ENCODE data around the gene OR1F1.

OR1F1 gene

GRCh38 chr16:3171181-3171854, 16.7 kb upstream of the OR1F1 start:
- Histone ChIP-seq H3K4me3 (ENCODE audit: low read length) (peak overlapping the region; percentile 55), H3K27ac (ENCODE audit: low read depth, low read length) (no peak overlapping the region), H4K20me1 (ENCODE audit: control insufficient read depth, insufficient read depth, low read depth, low read length) (no peaks in the 10 kb centered on the region), H3K4me1 (ENCODE audit: control insufficient read depth, low read length) (peaks cover 49% of the 10 kb centered on the region), H3K9me3 (ENCODE audit: control insufficient read depth, insufficient read depth, low read length) (no peaks in the 10 kb centered on the region), H3K79me2 (ENCODE audit: control insufficient read depth, low read length) (no peaks in the 10 kb centered on the region), H3K9me2 (replicated peaks; ENCODE audit: control insufficient read depth, low read length) (no peaks in the 10 kb centered on the region), H3K4me2 (ENCODE audit: low read length) (peak overlapping the region; percentile 60), H3K36me3 (ENCODE audit: control insufficient read depth, low read length) (no peaks in the 10 kb centered on the region), H3K27me3 (ENCODE audit: control insufficient read depth, low read length) (peaks cover 47% of the 10 kb centered on the region), H3F3A (ENCODE audit: control insufficient read depth, insufficient read depth) (no peaks in the 10 kb centered on the region)
- TF ChIP-seq EZH2phosphoT487 (IDR thresholded peaks at IDR 0.05; ENCODE audit: borderline replicate concordance, low read length) = no peak; the same call in 1 of the 2 replicates
- TF ChIP-seq CTCF (IDR thresholded peaks at IDR 0.05; ENCODE audit: low read depth, low read length, poor library complexity, severe bottlenecking) = no peak

- Histone ChIP-seq H3K4me1 (ENCODE audit: control insufficient read depth, low read length) (peaks cover 49% of the 10 kb centered on the region), H3K27ac (ENCODE audit: low read depth, low read length) (no peak overlapping the region), H3F3A (ENCODE audit: control insufficient read depth, insufficient read depth) (no peaks in the 10 kb centered on the region), H3K27me3 (ENCODE audit: control insufficient read depth, low read length) (peaks cover 47% of the 10 kb centered on the region), H3K9me3 (ENCODE audit: control insufficient read depth, insufficient read depth, low read length) (no peaks in the 10 kb centered on the region), H4K20me1 (ENCODE audit: control insufficient read depth, insufficient read depth, low read depth, low read length) (no peaks in the 10 kb centered on the region), H3K4me3 (ENCODE audit: low read length) (peak overlapping the region; percentile 55), H3K4me2 (ENCODE audit: low read length) (peak overlapping the region; percentile 60), H3K79me2 (ENCODE audit: control insufficient read depth, low read length) (no peaks in the 10 kb centered on the region), H3K36me3 (ENCODE audit: control insufficient read depth, low read length) (no peaks in the 10 kb centered on the region), H3K9me2 (replicated peaks; ENCODE audit: control insufficient read depth, low read length) (no peaks in the 10 kb centered on the region)
- TF ChIP-seq CTCF (IDR thresholded peaks at IDR 0.05; ENCODE audit: low read depth, low read length, poor library complexity, severe bottlenecking) (no peak), EZH2phosphoT487 (IDR thresholded peaks at IDR 0.05; ENCODE audit: borderline replicate concordance, low read length) (no peak)
Measured at GRCh38 chr16:3171855-3172593, 16.0 kb upstream of the OR1F1 start.

- no peaks in the 10 kb centered on the region for H3K9me3 ChIP-seq (ENCODE audit: control insufficient read depth, insufficient read depth, low read length)
- H3K27me3 ChIP-seq (ENCODE audit: control insufficient read depth, low read length) = peaks cover 45% of the 10 kb centered on the region
- H3F3A ChIP-seq (ENCODE audit: control insufficient read depth, insufficient read depth) = no peaks in the 10 kb centered on the region
- H3K4me1 ChIP-seq (ENCODE audit: control insufficient read depth, low read length) = peaks cover 40% of the 10 kb centered on the region
- H3K4me3 ChIP-seq (ENCODE audit: low read length) = peak overlapping the region; percentile 69
- peak overlapping the region; percentile 82 for H3K4me2 ChIP-seq (ENCODE audit: low read length)
- H3K79me2 ChIP-seq (ENCODE audit: control insufficient read depth, low read length) = no peaks in the 10 kb centered on the region
- H3K36me3 ChIP-seq (ENCODE audit: control insufficient read depth, low read length) = no peaks in the 10 kb centered on the region
- no peaks in the 10 kb centered on the region for H3K9me2 ChIP-seq (replicated peaks; ENCODE audit: control insufficient read depth, low read length)
- H3K27ac ChIP-seq (ENCODE audit: low read depth, low read length) = no peak overlapping the region
- TF ChIP-seq EZH2phosphoT487 (IDR thresholded peaks at IDR 0.05; ENCODE audit: borderline replicate concordance, low read length) = no peak
- TF ChIP-seq CTCF (IDR thresholded peaks at IDR 0.05; ENCODE audit: low read depth, low read length, poor library complexity, severe bottlenecking) = peak; percentile 89
- H4K20me1 ChIP-seq (ENCODE audit: control insufficient read depth, insufficient read depth, low read depth, low read length) = no peaks in the 10 kb centered on the region
Measured at GRCh38 chr16:3173892-3174617, 13.9 kb upstream of the OR1F1 start.

Measured in DOHH2 (cell line).